Activated T-cell treated with anti-CD3 and anti-CD28 coated beads for 48 hours (primary cell): Measurements from ENCODE around the gene PHLDB3.

Experiments
- DNase-seq: peaks from one replicate; pipeline ENCODE4 v3.0.0-alpha.2; 2020; ENCODE audit warnings: low read depth

Gene PHLDB3

DNA sequence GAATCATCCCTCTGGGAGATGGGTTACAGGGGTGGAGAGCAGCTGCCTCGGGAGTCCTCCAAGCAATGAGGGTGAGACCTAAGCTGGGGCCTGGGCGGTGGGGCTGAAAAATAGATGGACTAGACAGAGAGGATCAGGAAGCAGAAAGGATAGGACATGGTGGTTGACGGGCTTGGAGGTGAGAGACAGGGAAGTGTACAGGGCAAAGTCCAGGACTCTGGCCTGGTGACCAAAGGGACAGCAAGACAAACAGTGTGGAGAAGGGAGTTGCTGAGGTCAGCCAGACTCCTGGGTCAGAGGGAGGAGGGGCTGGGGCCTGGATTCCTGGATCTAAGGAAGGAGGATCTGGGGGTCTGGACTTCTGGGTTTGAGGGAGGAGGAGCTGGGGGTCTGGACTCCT lies 5.5 kb downstream of the PHLDB3 start:
- DNase-seq = no peak

DNA sequence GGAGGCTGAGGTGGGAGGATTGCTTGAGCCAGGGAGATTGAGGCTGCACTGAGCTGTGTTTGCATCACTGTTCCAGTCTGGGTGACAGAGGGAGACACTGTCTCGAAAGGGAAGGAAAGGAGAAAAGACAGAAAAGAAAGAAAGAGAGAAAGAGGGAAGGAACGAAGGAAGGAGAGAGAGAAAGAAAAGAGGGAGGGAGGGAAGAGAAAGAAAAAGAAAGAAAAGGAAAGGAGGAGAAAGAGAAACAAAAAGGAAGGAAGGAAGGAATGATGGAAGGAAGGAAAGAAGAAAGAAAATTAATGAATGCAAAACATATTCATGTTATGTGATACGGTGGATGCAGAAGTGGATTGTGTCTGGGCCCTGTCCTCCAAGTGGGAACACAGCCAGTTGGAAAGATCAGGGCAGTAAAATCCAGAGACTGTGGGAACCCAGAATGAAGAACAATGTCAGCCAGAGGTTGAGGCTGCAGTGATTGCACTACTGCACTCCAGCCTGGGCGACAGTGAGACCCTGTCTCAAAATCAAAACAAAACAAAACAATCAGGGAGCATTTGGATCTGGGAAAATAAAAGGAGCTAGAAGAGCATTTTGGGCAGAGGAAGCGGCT lies 6.2 kb downstream of the PHLDB3 start:
- no peak for DNase-seq

- DNase-seq = no peak
Measured at GRCh38 chr19:43496960-43497359, 7.6 kb downstream of the PHLDB3 start.

DNA sequence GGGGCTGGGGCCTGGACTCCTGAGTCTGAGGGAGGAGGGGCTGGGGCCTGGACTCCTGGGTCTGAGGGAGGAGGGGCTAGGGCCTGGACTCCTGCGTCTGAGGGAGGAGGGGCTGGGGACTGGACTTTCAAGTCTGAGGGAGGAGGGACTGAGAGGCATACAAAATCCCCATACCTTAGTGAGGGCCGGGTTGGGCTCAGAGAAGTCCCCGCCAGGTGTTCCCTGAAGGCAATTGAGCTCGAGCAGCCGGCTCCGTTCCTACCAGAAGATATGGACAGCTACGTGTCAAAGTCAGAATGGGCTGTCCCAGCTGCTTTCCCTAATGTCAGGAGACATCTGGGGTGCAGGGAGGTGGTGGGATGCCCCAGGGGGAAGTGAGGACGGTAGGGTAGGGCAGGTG lies 9.5 kb downstream of the PHLDB3 start:
- DNase-seq = no peak

DNA sequence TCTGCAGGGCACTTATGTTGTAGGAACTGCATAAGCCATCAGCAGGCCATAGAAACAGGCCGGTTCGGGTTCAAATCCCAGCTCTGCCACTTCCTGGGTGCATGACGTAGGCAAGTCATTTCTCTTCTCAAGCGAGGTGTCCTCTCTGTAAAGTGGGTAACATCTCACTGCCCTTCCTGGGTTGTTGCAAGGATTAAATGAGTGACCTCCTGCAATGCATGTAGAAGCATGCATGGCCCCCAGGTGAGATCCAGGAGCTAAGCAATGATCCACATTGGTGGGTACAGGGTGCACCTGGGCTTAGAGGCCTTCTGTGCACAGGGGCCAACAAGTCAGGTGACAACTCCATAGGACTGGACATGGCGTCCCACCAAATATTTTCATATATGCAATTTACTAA lies 13.8 kb downstream of the PHLDB3 start:
- no peak for DNase-seq

DNA sequence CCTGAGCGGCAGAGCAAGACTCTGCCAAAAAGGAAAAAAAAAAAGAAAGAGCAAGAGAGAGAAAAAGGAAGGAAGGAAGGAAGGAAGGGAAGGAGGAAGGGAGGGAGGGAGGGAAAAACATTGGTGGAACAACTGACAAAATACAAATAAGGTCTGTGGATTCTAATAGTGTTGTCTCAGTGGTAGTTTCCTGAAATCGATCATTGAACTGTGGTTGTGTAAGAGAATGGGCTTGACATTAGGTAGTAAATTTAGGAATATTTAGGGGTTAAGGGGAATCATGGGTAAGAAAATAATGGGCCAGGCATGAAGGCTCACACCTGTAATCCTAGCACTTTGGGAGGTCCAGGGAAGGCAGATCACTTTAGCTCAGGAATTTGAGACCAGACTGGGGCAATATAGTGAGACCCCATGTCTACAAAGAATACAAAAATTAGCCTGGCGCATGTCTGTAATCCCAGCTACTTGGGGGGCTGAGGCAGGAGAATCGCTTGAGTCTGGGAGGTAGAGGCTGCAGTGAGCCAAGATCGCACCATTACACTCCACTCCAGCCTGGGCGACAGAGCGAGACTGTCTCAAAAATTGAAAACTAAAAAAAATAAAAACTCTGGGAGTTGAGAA lies 14.5 kb downstream of the PHLDB3 start:
- DNase-seq = no peak

DNA sequence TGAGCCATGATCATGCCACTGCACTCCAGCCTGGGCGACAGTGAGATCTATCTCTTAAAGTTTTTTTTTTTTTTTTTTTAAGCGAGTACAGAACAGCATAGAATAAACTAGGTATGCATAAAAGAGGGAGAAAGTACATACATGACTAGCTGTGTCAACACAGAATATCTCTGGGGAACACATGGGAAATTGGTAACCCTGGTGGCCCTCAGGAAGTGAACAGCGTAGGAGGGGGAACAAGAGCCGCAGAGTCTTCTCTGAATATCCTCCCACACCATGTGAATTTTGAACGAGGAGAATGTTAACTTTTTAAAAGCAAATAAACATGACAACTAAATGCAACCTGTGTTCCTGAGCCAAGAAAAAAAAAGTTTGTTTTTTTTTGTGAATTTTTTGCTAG lies 15.2 kb downstream of the PHLDB3 start:
- no peak for DNase-seq

- no peak for DNase-seq
Measured at GRCh38 chr19:43488179-43488578, 16.4 kb downstream of the PHLDB3 start.

DNA sequence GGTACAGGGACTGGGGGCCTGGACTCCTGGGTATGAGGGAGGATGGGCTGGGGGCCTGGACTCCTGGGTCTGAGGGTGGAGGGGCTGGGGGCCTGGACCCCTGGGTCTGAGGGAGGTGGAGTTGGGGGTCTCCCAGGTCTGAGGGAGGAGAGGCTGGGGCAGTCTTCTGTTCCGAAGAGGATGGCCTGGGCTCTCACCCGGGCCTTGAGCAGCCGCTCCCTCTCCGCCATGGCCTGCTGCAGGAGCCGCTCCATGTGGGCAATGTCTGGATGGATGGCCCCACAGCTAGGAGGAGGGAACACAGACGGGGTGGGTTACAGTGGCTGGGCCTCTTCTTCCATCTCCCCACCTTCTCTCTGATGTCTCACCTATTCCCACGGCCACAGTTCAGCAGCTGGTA lies 18.1 kb downstream of the PHLDB3 start:
- no peak for DNase-seq

GRCh38 chr19:43485951-43486350 lies 18.6 kb downstream of the PHLDB3 start:
- no peak for DNase-seq

GRCh38 chr19:43483281-43483680 lies 21.3 kb downstream of the PHLDB3 start:
- DNase-seq = no peak

GRCh38 chr19:43482193-43482592 lies 22.4 kb downstream of the PHLDB3 start:
- DNase-seq = no peak

DNA sequence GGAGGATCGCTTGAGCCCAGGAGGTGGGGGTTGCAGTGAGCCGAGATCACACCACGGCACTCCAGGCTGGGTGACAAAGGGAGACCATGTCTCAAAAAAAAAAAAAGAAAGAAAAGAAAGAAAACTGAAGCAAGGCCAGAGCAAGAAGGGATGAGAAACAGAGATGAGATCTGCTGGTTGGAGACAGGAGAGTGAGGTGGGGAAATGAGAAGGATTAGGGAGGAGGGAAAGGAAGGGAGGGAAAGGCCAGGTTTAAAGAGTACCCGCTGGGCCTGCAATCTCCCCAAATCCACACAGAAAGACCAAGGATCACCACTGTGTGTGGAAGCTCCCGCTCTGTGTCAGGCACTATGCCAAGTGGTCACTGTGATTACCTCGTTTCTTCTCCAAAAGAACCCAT lies 22.8 kb downstream of the PHLDB3 start:
- no peak for DNase-seq

DNA sequence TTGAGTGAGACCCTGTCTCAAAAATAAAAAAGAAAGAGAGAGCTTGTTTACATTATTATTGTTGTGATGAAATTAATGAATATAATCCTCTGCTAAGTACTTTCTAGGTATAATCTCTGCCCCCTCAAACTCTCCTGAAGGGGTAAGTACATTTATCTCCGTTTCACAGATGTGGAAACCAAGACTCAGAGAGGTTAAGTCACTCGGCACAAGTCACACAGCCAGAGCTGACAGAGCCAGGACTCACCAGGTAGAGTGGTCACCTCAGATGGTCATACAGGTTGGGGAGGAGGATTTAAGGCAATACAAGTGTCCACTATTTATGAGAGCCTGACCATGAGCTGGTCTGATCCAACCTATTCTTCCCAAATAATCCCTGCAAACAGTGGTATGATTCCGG lies 24.0 kb downstream of the PHLDB3 start:
- no peak for DNase-seq

GRCh38 chr19:43479961-43480561 lies 24.5 kb downstream of the PHLDB3 start:
- no peak for DNase-seq

GRCh38 chr19:43479226-43479625 lies 25.3 kb downstream of the PHLDB3 start:
- no peak for DNase-seq

- DNase-seq = no peak
Measured at GRCh38 chr19:43478323-43478722, 26.2 kb downstream of the PHLDB3 start.

GRCh38 chr19:43476606-43477005 lies 27.9 kb downstream of the PHLDB3 start:
- no peak for DNase-seq

- DNase-seq = peak; percentile 95
Measured at GRCh38 chr19:43474986-43475705, 29.4 kb downstream of the PHLDB3 start.

DNA sequence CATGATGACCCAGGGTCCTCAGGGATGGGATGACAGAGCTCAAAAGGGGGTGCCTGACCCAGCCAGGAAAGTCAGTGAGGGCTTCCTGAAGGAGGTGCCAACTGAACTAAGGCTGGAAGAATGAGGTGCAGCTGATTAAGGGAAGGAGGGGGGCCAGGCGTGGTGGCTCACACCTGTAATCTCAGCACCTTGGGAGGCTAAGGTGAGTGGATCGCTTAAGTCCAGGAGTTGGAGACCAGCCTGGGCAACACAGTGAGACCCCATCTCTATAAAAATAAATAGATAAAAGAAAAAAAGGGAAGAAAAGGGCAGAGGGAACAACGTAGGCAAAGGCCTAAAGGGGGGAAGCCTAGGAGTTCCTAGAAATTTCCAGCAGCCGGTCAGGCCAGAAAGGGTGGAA lies 30.1 kb downstream of the PHLDB3 start:
- no peak for DNase-seq

- DNase-seq = no peak
Measured at GRCh38 chr19:43471091-43471490, 33.5 kb downstream of the PHLDB3 start.

GRCh38 chr19:43470288-43470687 lies 34.3 kb downstream of the PHLDB3 start:
- DNase-seq = peak; percentile 50

DNA sequence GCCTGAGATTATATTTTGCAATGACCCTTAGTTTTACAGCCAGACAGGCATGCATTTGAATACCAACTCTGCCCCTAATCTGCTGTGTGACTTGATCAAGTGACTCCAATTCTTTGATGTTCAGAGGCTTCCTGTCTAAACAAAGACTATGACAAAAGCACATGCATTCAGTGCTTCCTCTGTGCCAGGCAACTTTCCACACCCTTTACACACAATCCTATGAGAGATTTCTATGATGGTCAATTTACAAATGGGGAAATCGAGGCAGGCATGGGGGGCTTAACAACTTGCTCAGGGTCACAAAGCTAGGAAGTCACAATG lies 35.4 kb downstream of the PHLDB3 start:
- no peak for DNase-seq
